Right atrium auricular region (tissue), 2 donors: Measurements from ENCODE around the gene COL23A1. TPM values are rescaled to one million over a fixed set of nuclear protein-coding genes. Genes with fewer than 3 reads are reported as not detected.

Experiments
- DNase-seq: peaks from one replicate; pipeline ENCODE4 v3.0.0-alpha.2; 2019; ENCODE audit warnings: low spot score
- H3K27ac ChIP-seq, 2 donors: fragments of 200-600 bp; sonication (generic); 1 replicate in 1 of 2; 2 replicates in 1 of 2; pipeline ENCODE4 v1.5.1; 2016 to 2019
- H3K27me3 ChIP-seq, 2 donors: fragments of 200-600 bp; sonication (generic); one replicate each; pipeline versions ENCODE4 v1.5.1 to v1.6.0; 2017 to 2019
- H3K36me3 ChIP-seq: fragments of 200-600 bp; sonication (generic); one replicate; pipeline ENCODE4 v1.5.1; 2016
- H3K4me1 ChIP-seq, 2 donors: fragments of 200-600 bp; sonication (generic); one replicate each; pipeline versions ENCODE4 v1.5.1 to v1.6.0; 2017 to 2019
- H3K4me3 ChIP-seq, 2 donors: fragments of 200-600 bp; sonication (generic); 1 replicate in 1 of 2; 2 replicates in 1 of 2; pipeline ENCODE4 v1.5.1; 2017 to 2019; ENCODE audit warnings: mild to moderate bottlenecking in 1 of 2, moderate library complexity in 1 of 2
- H3K9me3 ChIP-seq, 2 donors: fragments of 200-600 bp; sonication (generic); one replicate each; pipeline ENCODE4 v1.5.1; 2019
- total RNA-seq, 2 donors: library from RNA; depleted of rRNA; stranded (reverse); fragments of >200 nt; gene quantifications; one replicate each; pipeline ENCODE4 v1.1.0, GENCODE V29; 2016
- TF ChIP-seq, protein P1 (sequence below), 2 donors: fragments of 200-600 bp; sonication (generic); IDR thresholded peaks; one replicate each; pipeline ENCODE4 v1.5.1; 2019; ENCODE audit warnings: antibody characterized with exemption in 2 of 2

COL23A1 gene
- total RNA-seq, 2 donors from 2014 or later = 5.7 to 6.8 TPM

DNA sequence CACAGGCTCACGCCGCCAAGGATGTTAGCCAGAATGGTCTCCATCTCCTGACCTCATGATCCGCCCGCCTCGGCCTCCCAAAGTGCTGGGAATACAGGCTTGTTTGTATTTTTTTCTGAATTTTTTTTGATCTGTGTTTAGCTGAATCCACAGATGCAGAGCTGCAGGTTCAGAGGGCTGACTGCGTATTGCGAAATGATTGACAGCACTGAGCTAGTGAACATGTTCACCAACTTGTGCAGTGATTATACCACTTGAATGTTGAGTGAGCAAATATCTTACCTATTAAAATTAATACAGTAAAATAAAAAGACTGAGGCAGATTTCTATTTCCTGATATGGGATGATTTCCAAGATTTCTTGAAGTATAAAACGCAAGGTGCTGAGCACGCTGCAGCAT, 234.5 kb downstream of the COL23A1 start:
- no peak overlapping the region for H3K27ac ChIP-seq
- H3K9me3 ChIP-seq = no peaks in the 10 kb centered on the region
- no peaks in the 10 kb centered on the region for H3K36me3 ChIP-seq
- DNase-seq = no peak
- H3K4me3 ChIP-seq = no peak overlapping the region
- TF ChIP-seq, protein P1, sequence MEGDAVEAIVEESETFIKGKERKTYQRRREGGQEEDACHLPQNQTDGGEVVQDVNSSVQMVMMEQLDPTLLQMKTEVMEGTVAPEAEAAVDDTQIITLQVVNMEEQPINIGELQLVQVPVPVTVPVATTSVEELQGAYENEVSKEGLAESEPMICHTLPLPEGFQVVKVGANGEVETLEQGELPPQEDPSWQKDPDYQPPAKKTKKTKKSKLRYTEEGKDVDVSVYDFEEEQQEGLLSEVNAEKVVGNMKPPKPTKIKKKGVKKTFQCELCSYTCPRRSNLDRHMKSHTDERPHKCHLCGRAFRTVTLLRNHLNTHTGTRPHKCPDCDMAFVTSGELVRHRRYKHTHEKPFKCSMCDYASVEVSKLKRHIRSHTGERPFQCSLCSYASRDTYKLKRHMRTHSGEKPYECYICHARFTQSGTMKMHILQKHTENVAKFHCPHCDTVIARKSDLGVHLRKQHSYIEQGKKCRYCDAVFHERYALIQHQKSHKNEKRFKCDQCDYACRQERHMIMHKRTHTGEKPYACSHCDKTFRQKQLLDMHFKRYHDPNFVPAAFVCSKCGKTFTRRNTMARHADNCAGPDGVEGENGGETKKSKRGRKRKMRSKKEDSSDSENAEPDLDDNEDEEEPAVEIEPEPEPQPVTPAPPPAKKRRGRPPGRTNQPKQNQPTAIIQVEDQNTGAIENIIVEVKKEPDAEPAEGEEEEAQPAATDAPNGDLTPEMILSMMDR (IDR thresholded peaks at IDR 0.05) = no peak
- peaks cover 0 to 8% of the 10 kb centered on the region in 2 donors for H3K4me1 ChIP-seq
- no peaks in the 10 kb centered on the region for H3K27me3 ChIP-seq

DNA sequence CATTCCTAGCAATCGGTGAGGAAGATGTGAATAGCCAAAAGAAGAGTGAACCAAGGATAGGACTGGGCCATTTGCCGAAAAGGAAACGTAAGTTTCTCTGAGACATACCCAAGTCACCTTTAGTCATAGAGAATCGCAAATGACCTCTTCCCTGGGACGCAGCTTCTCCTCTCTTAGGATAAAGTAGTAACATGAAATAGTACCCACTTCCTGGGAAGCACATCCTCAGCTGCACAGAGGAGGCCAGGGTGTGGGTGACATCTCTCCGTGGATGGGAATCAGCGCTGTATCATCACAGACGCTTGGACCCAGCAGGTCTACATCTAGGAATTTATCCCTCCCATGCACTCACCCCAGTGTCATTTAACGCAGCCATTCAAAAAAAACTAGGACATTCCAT, 236.7 kb downstream of the COL23A1 start:
- H3K9me3 ChIP-seq = no peaks in the 10 kb centered on the region
- DNase-seq = no peak
- H3K27ac ChIP-seq = no peak overlapping the region
- TF ChIP-seq, protein P1 (IDR thresholded peaks at IDR 0.05) = no peak
- H3K36me3 ChIP-seq = no peaks in the 10 kb centered on the region
- no peak overlapping the region for H3K4me3 ChIP-seq
- H3K4me1 ChIP-seq = peaks cover 0 to 8% of the 10 kb centered on the region in 2 donors
- no peaks in the 10 kb centered on the region for H3K27me3 ChIP-seq

- TF ChIP-seq, protein P1 (IDR thresholded peaks at IDR 0.05) = no peak
- Histone ChIP-seq H3K27ac (no peak overlapping the region), H3K27me3 (no peaks in the 10 kb centered on the region), H3K36me3 (no peaks in the 10 kb centered on the region), H3K4me1 (peaks cover 0 to 7% of the 10 kb centered on the region in 2 donors), H3K9me3 (no peaks in the 10 kb centered on the region), H3K4me3 (no peak overlapping the region)
- DNase-seq = no peak
Observed at GRCh38 chr5:178352035-178352349, 238.2 kb downstream of the COL23A1 start.

DNA sequence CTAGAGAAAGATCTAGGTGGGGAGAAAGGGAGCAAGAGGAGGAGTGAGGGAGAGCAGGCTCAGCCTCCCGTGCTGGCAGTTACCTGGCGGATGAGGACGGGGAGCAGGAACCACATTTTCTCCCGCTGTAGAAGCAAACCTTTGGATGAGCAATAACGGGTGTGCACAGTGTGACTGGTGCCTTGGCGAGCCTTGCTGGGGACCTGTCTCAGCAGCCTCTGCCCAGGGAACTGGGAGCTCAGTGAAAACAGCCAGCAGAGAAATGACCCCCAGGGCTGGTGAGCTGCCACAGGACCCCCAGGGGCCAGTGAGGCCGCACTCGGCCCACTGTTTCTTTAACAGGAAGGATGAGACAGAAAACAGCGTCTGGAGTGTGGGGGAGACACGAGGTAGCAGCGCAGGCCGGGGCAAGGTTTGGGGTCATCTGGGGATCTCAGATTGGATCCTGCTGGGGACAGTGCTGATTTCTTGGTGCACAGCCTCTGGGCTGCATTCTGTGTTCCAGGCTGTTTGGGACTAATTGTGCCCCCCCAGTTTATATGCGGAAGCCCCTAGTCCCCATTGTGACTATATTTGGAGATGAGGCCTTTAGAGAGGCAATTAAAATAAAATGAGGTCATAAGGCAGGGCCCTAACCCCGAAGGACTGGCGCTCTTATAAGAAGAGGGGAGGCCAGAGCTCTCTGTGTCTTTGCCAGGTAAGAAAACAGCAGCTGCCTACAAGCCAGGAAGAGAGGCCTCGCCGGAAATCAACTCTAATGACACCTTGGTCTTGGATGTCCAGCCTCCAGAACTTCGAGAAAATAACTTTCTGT, 238.8 kb downstream of the COL23A1 start:
- no peaks in the 10 kb centered on the region for H3K9me3 ChIP-seq
- DNase-seq = no peak
- peaks cover 0 to under 1% of the 10 kb centered on the region in 2 donors for H3K4me1 ChIP-seq
- TF ChIP-seq, protein P1 (IDR thresholded peaks at IDR 0.05) = no peak
- H3K27ac ChIP-seq = no peak overlapping the region
- H3K36me3 ChIP-seq = no peaks in the 10 kb centered on the region
- H3K27me3 ChIP-seq = no peaks in the 10 kb centered on the region
- H3K4me3 ChIP-seq = no peak overlapping the region

DNA sequence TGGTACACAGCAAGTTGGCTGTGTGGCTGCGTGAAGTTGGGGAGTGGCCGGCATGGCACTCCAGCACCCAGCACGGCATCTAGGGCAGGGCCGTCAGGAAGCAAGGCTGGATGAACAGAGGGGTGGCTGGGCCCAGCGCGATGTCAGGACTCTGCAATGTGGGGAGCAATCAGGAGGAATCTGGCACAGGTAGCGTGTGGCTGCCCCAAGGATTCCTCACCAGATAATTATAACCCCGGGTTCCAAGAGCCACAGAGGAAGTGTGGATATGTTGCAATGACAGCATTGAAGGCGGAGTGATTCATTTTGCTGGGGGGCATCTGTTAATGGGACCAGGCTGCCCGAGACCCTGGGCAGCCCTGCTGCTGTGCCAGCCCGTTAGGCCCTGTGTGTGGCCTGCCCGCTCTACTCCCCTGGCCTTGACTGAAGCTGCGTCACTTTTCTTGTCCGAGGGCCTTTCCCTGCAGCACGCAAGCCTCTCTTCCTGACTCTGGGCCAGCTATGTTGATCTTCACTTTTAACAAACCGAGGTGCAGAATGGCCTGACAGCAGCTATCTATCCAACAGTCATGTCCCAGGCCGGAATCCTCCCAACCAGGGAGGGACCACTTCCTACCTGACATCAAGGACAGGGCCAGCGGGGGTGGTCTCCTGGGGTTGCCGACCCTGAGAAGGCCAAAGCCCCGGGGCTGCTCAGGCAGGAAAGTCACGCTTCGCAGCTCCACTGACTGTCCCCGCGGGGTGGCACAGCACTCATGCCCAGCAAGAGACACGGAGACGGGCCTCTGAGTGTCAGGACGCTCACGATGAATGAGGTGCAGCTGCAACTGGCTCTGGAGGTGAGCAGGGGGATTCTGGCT, 239.6 kb downstream of the COL23A1 start:
- no peaks in the 10 kb centered on the region for H3K4me1 ChIP-seq
- no peaks in the 10 kb centered on the region for H3K36me3 ChIP-seq
- H3K27me3 ChIP-seq = no peaks in the 10 kb centered on the region
- no peak for DNase-seq
- H3K9me3 ChIP-seq = no peaks in the 10 kb centered on the region
- no peak overlapping the region for H3K27ac ChIP-seq
- H3K4me3 ChIP-seq = no peak overlapping the region
- TF ChIP-seq, protein P1 (IDR thresholded peaks at IDR 0.05) = no peak
